Transverse colon (tissue), 4 donors: Measurements from ENCODE around the gene GABPB1.

ENCODE experiments used
- CTCF ChIP-seq, 5 experiments: fragments of 200-600 bp in 3 of 5; fragments of 450-650 bp in 2 of 5; sonication (generic) in 3 of 5; IDR thresholded peaks; 1 replicate in 2 of 5; 2 replicates in 3 of 5; pipeline ENCODE4 v1.5.1; 2016 to 2017; ENCODE audit warnings: antibody characterized with exemption in 5 of 5, inconsistent platforms in 3 of 5, mild to moderate bottlenecking in 2 of 5, moderate library complexity in 1 of 5
- EP300 ChIP-seq: sonication (generic); formaldehyde crosslinking; IDR thresholded peaks from one replicate; pipeline ENCODE4 v1.6.1; 2017; ENCODE audit warnings: antibody characterized with exemption, low read depth
- POLR2A ChIP-seq: fragments of 450-650 bp; IDR thresholded peaks from one replicate; pipeline ENCODE4 v1.6.1; 2016; ENCODE audit warnings: antibody characterized with exemption, mild to moderate bottlenecking, moderate library complexity
- POLR2AphosphoS5 ChIP-seq, 3 donors: sonication (generic); formaldehyde crosslinking; IDR thresholded peaks; one replicate each; pipeline ENCODE4 v1.6.1; 2016; ENCODE audit warnings: antibody characterized with exemption in 3 of 3

GRCh38 chr15:50259276-50259675, 95.7 kb downstream of the GABPB1 start:
- TF ChIP-seq CTCF (IDR thresholded peaks at IDR 0.05) (no peak), EP300 (no peak), POLR2A (no peak), POLR2AphosphoS5 (IDR thresholded peaks at IDR 0.05) (no peak)
